ENCODE measurements around the gene NTM.

NTM gene

DNA sequence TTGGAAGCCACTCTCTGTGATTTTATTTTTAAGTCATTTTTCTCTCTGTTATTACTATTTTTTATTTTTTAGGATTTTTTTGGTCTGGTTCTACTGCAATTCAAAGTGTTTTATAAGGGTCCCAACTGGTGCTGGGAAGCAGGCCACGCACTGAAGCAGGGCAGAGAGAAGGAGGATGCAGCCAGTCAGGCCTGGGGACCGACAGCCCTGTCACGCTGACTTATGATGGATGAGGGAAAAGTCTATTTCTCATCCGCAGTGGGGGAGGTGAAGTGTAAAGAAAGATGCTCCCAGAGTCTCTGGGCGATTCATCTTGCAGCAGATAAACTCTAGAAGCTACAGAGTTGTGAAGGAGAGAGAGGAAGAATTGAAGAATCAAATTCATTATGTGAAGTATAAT, 191.6 kb downstream of the NTM start:
- no peak for DNase-seq

DNA sequence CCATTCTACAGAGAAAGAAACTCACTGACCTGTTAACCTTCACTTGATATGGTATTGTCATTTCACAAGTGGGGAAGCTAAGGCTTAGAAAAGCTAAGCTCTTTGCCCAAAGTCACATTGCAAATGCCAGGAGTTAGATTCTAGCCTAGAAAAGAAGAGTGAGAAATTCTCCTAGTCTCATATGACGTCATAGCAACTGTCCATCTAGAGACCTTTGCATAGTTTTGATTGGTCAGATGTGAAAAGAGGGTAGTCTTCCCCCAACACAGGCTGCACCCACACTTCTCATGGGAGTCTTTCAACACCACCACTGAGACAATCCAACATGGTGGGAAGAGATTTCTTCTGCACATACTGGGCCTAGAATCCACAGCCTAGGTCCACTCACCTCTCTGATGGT, 197.9 kb downstream of the NTM start:
- no peak for DNase-seq

DNA sequence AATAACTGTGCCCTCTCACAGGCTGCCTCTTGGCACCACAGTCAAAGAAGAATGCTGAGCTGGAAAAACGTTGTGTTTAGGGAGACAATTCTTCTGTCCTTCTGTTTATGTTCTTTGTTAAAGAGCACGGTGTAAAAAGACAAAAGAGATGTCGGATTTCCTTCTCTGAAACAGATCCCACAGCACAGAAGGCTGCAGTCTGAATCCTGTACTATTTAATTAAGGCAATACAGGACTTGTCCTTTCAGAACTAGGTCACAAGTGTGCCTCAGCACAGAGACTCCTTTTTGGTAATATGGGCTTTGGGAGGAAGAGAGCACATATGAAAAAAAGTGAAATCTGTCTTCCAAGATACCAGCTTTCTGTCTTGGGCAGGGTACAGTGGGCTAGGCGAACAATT, 201.2 kb downstream of the NTM start:
- no peak for DNase-seq

GRCh38 chr11:131572423-131572822, 202.0 kb downstream of the NTM start:
- no peak for DNase-seq

GRCh38 chr11:131579932-131580387, 209.5 kb downstream of the NTM start:
- no peak for DNase-seq

DNA sequence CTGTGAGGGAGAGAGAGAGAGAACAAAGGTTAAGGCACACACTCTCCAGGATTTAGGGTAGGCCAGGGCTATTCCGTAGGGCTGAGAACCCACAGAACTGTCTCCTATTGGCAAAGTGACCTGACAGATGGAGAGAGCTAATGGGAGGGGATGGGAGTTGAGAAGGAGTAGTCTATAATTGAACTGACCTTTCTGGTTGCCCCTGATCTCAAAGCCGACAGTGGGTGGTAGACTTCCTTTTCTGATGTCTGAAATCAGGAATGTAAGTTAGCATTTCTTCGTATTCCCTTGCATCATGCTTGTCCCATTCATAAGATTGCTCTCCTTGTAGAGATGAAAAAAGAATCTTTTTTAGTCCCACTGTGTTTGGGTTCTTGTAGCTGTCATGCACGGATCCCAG, 210.1 kb downstream of the NTM start:
- no peak for DNase-seq

GRCh38 chr11:131581046-131581445, 210.6 kb downstream of the NTM start:
- DNase-seq: no peak

DNA sequence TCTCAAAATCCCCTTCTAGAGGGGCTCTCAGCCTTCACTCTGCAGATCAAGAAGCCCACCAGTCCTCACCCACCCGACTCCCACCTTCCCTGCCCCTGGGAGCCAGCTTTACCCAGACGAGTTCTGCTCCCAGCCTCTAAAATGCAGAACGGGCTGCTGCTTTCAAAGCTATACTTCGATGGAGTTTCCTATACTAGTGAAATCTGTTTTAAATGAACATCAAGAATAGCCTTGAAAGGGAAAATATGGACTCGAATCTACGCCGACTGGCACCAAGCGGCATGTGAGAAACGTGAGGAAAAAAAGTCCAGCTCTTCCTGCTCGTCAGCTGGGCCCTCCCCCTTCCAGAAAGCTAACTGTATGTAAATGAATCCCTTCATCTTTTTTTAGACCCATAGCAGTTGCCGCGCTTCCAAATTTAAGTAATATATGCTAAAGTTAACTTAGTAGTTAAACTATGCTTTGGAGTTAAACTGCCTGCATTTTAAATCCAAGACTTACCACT, 211.7 kb downstream of the NTM start:
- no peak for DNase-seq

DNA sequence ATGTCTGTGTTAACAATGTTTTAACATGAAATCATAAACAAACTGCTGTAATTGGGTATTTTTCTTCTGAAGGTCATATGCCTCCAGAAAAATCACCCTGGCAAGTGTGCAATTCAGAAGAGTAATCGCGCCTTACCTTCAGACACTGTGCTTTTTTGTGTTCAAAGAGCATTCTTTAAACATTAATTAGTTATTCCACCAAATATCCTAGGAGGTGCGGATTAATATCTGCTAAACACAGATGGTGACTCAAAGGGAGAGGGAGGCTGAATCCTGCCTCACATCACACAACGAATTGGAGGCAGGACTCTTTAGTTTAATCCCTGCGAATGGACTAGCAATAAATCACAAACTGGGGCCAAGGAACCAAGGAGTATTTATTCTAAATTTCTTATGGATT, 213.0 kb downstream of the NTM start:
- DNase-seq: no peak

DNA sequence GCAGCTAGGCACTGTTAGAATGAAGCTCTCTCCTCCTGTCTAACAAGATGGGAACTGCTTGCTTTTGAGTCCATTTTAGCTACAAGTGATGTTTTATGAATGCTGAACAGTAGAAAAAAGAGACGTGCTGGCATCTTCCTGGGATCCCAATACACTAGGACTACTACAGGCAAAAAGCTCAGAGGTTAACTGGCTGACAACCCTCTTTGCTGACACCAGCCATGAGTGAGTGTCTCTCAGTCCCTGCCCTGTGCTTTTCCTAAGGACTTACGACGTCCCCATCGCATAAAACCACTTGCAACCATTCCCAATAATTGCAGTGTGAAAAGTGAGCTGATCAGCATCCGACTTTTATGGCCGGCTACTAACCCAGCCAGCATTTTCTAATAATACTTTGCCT, 213.5 kb downstream of the NTM start:
- DNase-seq: no peak

- DNase-seq: no peak
Observed at GRCh38 chr11:131584785-131585592, 214.6 kb downstream of the NTM start.

DNA sequence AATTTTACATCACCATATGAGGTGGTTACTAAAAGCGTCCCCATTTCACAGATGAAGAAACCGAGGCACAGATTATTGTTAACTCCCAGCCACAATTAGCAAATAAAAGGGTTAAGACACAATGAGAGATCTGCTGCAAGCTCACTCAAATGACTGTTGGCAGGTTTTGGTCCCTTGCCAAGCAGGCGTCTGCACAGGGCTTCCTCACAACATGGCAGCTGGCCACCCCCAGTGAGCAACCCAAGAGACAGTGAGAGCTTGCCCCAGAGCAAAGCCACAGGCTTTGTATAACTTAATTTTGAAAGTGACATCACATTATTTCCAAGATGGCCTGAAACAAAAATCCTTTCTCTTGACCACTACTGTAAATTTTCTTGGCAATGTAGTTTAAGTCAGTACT, 217.6 kb downstream of the NTM start:
- DNase-seq: no peak

GRCh38 chr11:131591051-131591461, 220.6 kb downstream of the NTM start:
- no peak for DNase-seq

DNA sequence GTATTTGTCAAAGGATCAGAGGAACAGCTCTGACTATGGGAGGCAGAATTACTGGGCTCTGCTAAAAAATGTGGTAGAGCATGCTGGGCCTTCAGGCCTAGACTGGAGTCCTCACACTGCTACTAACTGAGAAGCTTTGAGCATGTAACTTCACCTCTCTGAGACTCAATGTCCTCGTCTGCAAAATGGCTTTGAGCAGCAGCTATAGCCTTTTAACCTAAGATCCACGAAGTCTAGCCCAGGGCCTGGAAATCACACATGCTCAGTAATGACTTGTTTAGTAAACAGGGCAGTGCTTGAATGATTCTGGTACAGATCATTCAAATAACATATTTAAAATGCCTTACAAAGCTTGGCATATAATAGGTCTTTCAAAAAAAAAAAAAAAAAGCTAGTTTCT, 221.7 kb downstream of the NTM start:
- no peak for DNase-seq

DNA sequence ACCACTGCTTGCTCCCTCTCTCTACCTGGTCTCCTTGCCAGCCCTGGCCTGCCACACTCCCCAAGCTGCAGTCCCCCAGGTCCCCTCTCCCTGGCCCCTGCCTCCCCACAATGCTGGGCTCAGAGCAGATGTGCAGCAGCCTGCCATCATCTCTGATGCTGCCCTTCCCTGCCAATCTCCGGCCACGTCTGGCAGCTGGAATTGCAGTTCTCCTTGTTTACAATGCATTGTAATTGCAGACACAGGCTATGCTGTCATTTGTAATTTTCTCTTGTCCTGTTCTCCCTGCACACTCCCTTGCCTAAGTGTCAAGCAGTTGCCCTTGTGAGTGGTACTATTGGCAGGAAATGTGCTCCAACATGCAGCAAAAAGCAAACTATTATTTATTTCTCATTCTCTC, 222.3 kb downstream of the NTM start:
- no peak for DNase-seq

GRCh38 chr11:131593301-131593700, 222.9 kb downstream of the NTM start:
- DNase-seq: no peak

DNA sequence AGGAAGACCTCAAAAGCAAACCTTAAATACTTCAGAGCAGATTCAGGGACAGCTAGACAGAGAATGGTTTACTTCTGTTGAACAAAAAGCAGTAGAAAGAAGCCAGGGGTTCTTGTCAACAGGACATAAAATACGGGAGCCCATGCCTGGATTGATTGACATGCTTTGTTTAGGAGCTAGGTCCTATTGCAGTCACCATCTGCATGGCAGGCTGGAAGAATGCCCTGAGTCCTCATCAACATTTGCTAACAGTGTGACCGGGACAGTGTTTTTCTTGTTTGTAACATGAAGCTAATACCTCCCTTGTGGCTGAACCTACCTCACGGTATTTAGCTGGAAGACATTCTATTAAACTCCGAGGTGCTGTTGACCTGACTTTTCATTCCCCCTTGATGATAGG, 225.4 kb downstream of the NTM start:
- DNase-seq: no peak

DNA sequence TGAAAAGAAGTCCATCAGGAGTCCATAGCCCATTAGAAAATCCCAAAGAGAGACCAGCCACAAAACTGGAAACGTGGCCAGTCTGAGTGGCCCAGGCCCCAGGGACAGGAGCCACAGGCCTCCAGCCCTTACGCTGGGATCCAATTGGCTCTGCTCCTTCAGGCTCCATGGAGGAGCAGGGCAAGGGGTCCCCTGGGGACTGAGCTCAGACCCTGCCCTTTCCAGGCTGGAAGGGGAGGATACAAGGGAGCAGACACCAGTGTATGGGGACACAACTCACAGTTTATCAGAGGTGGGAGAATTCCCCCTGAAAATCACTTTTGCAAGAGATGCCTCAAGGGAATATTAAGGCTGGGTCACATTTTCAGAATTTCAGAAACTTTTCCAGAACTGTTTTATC, 227.5 kb downstream of the NTM start:
- DNase-seq: no peak

DNA sequence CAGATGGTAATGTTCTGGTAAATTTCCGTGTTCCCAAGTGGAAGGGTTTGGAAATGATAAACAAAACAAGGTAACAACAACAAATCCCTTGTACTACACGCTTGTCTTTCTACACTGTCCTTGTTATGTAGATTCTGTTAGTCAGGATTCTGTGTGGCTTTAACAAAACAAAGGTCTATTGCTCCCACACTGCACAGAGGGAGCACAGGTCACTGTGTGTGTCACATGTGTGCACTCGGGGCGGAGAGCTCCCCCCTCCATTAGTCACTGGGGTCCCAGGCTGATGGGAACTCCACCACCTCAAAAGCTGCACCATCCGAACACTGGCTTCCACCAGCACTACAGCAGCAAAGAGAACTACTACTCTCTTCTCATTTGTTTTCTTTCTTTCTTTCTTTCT, 227.9 kb downstream of the NTM start:
- DNase-seq: no peak

GRCh38 chr11:131599285-131599684, 228.9 kb downstream of the NTM start:
- no peak for DNase-seq

DNA sequence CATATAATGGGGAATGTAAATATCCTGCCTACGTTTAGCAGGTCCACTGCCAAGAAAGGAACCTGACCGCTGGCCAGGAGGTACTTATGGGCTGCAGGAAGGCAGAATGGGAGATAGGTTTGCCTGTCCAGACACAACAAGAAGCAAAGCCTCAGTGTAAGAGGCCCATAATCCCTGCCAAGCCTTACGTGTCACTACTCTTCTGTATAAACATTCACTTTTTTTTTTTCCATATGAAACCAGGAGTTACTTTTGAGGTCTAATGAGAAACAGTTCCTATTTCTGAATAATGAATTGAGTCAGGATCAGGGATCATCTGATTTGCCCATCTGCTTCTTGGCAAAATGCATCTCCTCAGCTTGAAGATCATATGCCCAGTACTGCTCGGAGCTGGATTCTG, 230.2 kb downstream of the NTM start:
- DNase-seq: no peak

DNA sequence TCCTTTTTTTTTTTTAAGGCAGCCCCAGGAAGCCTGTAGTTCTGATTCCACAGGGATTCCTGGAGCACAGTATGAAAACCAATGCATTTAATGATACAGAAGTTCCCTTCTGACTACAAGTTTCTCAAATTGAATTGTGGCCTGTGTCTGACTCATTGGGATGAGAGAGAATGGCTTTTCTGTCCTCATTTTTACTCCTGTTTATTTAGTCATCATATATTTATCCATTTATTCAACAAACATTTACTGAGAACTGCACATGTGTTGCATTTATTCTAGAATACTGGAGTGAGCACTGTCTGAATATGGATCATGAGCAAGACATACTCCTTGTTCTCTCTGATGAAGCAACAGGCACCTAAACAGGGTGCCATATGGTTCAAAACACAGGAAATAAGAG, 231.2 kb downstream of the NTM start:
- no peak for DNase-seq

DNA sequence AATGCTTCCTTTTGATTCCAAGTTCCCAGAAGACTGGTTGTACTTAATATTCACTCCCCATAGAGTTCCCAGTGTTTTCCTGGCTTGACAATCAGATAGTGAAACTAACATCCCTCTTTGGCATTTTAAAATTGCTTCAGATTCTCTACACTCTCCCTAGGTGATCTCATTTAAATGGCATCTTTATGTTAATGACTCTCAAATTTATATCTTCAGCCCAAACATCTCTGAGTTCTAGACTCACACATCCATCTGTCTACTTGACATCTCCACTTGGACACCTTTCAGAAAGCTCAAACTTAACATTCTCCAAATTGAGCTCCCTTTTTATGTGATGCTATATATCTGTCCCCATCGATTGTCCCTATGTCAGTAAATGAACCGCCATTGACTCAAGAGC, 232.0 kb downstream of the NTM start:
- no peak for DNase-seq

DNA sequence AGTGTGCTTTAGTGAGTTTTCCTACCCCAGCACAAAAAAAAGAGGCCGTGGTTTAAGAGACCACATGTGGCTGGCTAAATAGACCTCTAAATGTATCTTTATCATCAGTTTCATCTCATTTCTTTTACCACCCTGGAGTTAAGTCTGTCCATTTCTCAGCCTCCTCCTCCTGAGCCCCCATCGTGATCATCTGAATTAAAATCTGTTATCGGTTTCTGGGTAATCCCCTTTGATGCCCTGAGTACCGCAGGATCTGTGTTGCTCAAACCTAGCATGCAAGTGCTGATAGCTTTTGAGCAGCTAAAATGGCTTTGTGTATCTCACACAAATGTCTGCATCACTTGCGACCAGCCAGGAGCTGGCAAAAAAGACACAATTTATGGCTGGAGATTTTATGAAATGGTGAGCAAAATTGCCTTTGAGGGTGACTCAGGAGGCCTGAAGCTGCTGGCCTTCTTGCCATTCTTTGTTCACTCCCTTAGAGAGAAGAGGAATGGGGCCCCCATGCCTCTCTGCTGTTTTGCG, 236.5 kb downstream of the NTM start:
- no peak for DNase-seq

GRCh38 chr11:131609337-131609736, 238.9 kb downstream of the NTM start:
- no peak for DNase-seq

All from T-helper 9 cell (primary cell).